SU-DHL-6 (cell line): ENCODE data around the gene LRFN2.

Experiments used
- H2AFZ ChIP-seq: fragments of 200-600 bp; sonication (generic); 2 replicates; pipeline ENCODE4 v1.6.1; 2014; ENCODE audit warnings: low read depth, mild to moderate bottlenecking, moderate library complexity, mixed read lengths, antibody characterized with exemption, low read length; ENCODE audit not compliant: severe bottlenecking
- H3F3A ChIP-seq: fragments of 200-600 bp; shearing (Covaris generic); 2 replicates; pipeline ENCODE4 v1.6.0; 2016; ENCODE audit warnings: antibody characterized with exemption, mild to moderate bottlenecking; ENCODE audit not compliant: insufficient read depth
- H3K27ac ChIP-seq: fragments of 200-600 bp; sonication (generic); 2 replicates; pipeline ENCODE4 v1.5.1; 2016; ENCODE audit warnings: low read depth, mild to moderate bottlenecking, low read length, moderate library complexity, mixed read lengths
- H3K27me3 ChIP-seq: fragments of 200-600 bp; sonication (generic), shearing (Covaris generic); 2 replicates; pipeline ENCODE4 v1.6.0; 2014; ENCODE audit warnings: mild to moderate bottlenecking, low read length
- H3K36me3 ChIP-seq: fragments of 200-600 bp; sonication (generic); 2 replicates; pipeline ENCODE4 v1.6.1; 2014; ENCODE audit warnings: mild to moderate bottlenecking, low read length, mixed read lengths
- H3K4me2 ChIP-seq: fragments of 300-600, 200-600 bp; shearing (Covaris generic), sonication (generic); 2 replicates; pipeline ENCODE4 v1.6.0; 2014; ENCODE audit warnings: low read length, low read depth, mild to moderate bottlenecking; ENCODE audit not compliant: poor library complexity, severe bottlenecking
- H3K4me3 ChIP-seq: fragments of 200-600 bp; sonication (generic); 2 replicates; pipeline ENCODE4 v1.5.1; 2014; ENCODE audit warnings: antibody characterized with exemption, low read length, mild to moderate bottlenecking, mixed read lengths; ENCODE audit not compliant: insufficient read depth, poor library complexity, severe bottlenecking
- H3K79me2 ChIP-seq: fragments of 200-600 bp; sonication (generic); 2 replicates; pipeline ENCODE4 v1.6.1; 2014; ENCODE audit warnings: mild to moderate bottlenecking, low read length, moderate library complexity; ENCODE audit not compliant: insufficient read depth
- H3K9ac ChIP-seq: fragments of 200-600 bp; sonication (generic); 2 replicates; pipeline ENCODE4 v1.7.0; 2014; ENCODE audit warnings: mild to moderate bottlenecking, low read length
- H3K9me2 ChIP-seq: fragments of 200-600 bp; sonication (generic); replicated peaks from 2 replicates; pipeline ENCODE4 v1.6.1; 2014; ENCODE audit warnings: low read length; ENCODE audit not compliant: insufficient read depth
- H3K9me3 ChIP-seq: fragments of 200-600 bp; sonication (generic); 2 replicates; pipeline ENCODE4 v1.6.1; 2014; ENCODE audit warnings: low read length, mixed read lengths; ENCODE audit not compliant: insufficient read depth
- H4K20me1 ChIP-seq: fragments of 200-600 bp; sonication (generic); 2 replicates; pipeline ENCODE4 v1.6.1; 2014; ENCODE audit warnings: low read depth, mild to moderate bottlenecking, antibody characterized with exemption, low read length, moderate library complexity, mixed read lengths
- CTCF ChIP-seq: fragments of 200-600 bp; sonication (generic); IDR thresholded peaks from one replicate; pipeline ENCODE4 v1.5.1; 2017; ENCODE audit warnings: antibody characterized with exemption, mild to moderate bottlenecking, low read length, moderate library complexity; ENCODE audit not compliant: insufficient read depth, poor library complexity, severe bottlenecking
- EZH2phosphoT487 ChIP-seq: fragments of 200-600 bp; sonication (generic), shearing (Covaris generic); conservative IDR thresholded peaks from 2 replicates; pipeline ENCODE4 v1.6.1; 2018; ENCODE audit warnings: mild to moderate bottlenecking, antibody characterized with exemption, low read length, moderate library complexity, mixed read lengths

Gene LRFN2

DNA sequence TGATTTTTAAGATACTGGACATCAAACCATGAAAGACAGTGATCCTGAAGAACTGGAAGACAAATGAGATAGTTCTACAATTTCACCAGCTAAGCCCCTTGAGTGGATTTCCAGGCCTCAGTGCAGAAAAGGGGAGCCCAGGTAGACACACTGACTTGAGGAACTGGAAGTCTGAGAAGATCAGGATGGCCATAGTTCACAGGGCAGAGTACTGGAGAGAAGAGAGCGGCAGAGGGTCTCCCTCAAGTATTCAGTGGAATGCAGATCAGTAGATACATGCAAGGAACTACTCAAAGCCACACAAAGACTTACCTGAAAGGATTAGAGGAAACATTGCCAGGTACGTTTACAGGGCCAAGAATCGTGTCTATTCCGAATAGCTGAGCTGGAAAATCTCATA lies 224.3 kb downstream of the LRFN2 start:
- Histone ChIP-seq H3K4me2 (no peak overlapping the region), H3F3A (no peaks in the 10 kb centered on the region), H3K9me3 (no peaks in the 10 kb centered on the region), H3K4me3 (no peak overlapping the region), H3K79me2 (no peaks in the 10 kb centered on the region), H3K27ac (no peak overlapping the region), H4K20me1 (no peaks in the 10 kb centered on the region; the same call in 1 of the 2 replicates), H2AFZ (no peak overlapping the region), H3K36me3 (no peaks in the 10 kb centered on the region), H3K9me2 (no peaks in the 10 kb centered on the region), H3K9ac (no peak overlapping the region), H3K27me3 (no peaks in the 10 kb centered on the region)
- TF ChIP-seq CTCF, result no peak
- no peak for TF ChIP-seq EZH2phosphoT487

- Histone ChIP-seq H3K9ac (no peak overlapping the region), H3K9me2 (no peaks in the 10 kb centered on the region), H3K27me3 (no peaks in the 10 kb centered on the region), H2AFZ (no peak overlapping the region), H3K36me3 (no peaks in the 10 kb centered on the region), H3K4me2 (no peak overlapping the region), H3K4me3 (no peak overlapping the region), H3K79me2 (no peaks in the 10 kb centered on the region), H3F3A (no peaks in the 10 kb centered on the region), H3K27ac (no peak overlapping the region), H4K20me1 (no peaks in the 10 kb centered on the region; the same call in 1 of the 2 replicates), H3K9me3 (no peaks in the 10 kb centered on the region)
- no peak for TF ChIP-seq EZH2phosphoT487
- TF ChIP-seq CTCF, result no peak
These were observed 227.4 kb downstream of the LRFN2 start for GRCh38 chr6:40359808-40360207.

DNA sequence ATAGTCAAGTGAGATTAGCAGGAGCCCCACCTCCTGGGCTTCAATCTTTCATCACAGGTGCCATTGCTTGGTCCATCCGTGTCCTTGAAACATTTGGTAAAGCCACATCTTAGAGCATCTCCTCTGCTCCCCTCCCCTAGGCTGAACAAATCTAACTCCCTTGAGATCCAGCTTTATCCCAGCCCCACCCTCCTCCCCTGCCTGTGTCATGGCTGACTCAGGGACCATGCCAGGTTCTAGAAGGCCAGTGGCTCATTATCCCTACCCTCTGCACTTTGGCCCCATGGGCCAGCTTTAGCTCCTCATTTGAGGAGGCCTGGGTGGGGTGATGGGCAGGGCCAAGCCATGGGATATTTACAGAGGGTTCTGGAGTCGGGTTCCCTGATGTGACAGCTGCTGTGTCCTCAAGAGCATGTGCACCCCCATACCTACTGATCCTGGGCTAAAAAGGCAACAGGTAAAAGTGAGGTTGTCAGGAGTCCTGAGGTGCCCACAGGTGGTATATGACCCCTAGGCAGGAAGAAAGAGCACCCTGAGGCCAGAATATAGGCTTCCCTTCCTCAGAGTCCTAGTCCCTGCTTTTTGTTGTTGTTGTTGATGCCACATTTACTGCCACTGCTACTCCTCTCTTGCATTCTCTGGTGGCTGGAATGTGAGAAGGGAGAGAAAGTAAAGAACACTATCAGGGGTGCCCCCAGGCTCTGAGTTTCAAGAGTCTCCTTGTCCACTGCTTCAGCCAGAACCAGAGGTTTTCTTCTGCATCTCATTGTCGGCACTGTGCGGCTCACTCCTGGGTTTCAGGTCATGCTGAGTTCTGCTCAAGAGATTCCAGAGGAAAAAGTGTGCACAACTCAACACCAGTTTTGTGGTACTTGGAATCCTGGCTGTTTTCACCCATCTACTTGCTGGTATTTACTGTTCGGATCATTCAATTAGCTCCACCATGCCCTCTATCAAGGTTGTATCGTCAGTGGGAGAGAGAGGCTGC lies 228.4 kb downstream of the LRFN2 start:
- no peaks in the 10 kb centered on the region for H3K79me2 ChIP-seq
- no peak for TF ChIP-seq EZH2phosphoT487
- no peak for TF ChIP-seq CTCF
- no peaks in the 10 kb centered on the region for H3K9me3 ChIP-seq
- H3K9me2 ChIP-seq, result no peaks in the 10 kb centered on the region
- H2AFZ ChIP-seq, result no peak overlapping the region
- no peaks in the 10 kb centered on the region for H3F3A ChIP-seq
- no peak overlapping the region for H3K4me2 ChIP-seq
- H3K4me3 ChIP-seq, result no peak overlapping the region
- no peaks in the 10 kb centered on the region for H3K36me3 ChIP-seq
- H3K27me3 ChIP-seq, result no peaks in the 10 kb centered on the region
- H3K27ac ChIP-seq, result no peak overlapping the region
- H4K20me1 ChIP-seq, result no peaks in the 10 kb centered on the region
- no peak overlapping the region for H3K9ac ChIP-seq
